Embryonic facial prominence (tissue), 1 donor: ENCODE measurements around the gene DAB2.

ENCODE experiments used
- DNase-seq: peaks from one replicate; pipeline ENCODE4 v3.0.0-alpha.2; 2016; ENCODE audit errors: extremely low spot score

The DAB2 gene

GRCh38 chr5:39424736-39425637 is at the start of gene DAB2:
TSS of gene DAB2 (minus strand) at chr5:39424980. CDS start at chr5:39394320, 30,660 bp downstream.
- peak; percentile 80 for DNase-seq

- no peak for DNase-seq
Measured at GRCh38 chr5:39473156-39473775, 48.5 kb upstream of the DAB2 start.

DNA sequence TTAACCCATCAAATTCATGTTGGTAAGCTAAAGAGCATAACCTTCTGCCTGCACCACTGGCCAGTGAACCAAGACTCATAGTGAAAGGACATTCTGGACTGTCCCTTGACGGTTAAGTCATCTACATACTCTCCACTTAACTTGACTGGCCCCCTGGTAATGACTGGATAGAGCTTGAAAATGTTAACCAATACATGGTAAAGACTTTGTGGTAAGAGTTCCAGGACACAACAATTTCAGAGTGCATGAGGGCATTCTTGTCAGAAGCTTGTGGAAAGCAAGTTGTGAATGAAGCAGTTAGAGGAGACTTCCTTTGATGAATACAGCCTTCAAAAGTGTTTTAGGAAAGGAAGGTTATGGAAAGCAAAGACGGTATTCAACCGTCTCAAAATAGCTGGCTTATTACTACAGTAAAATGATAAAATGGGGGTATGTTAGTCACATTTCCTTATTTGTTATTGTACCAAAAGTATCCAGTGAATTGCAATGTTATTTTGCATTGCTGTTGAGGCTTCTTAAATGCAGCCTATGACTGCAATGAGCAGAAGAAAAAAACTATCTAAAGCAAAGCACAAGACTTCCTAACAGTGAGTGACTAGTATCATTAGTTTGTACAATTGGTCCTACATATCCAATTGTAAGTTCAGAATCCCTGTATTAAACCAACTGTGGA is 47.2 kb upstream of the DAB2 start:
- DNase-seq = no peak

- no peak for DNase-seq
Measured at GRCh38 chr5:39470811-39471210, 46.0 kb upstream of the DAB2 start.

GRCh38 chr5:39469777-39470415 is 45.1 kb upstream of the DAB2 start:
- DNase-seq = no peak

DNA sequence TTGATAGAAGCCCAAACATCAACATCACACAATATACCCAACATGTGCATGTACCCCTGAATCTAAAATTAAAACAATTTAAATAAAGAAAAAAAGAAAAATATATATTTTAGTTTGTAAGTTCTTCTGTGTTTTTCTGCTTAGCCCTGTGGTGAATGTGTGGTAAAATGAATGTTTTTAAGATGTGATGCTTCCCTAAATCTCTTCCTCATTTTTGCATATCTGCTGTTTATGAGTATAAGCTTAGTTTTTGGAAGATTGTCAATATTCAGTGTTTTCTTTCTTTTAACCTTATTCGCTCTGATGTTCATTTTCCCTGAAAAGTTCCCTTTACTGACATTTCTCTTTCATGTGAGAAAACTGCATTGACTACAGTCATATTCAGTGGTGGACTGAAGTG is 44.4 kb upstream of the DAB2 start:
- DNase-seq = no peak

DNA sequence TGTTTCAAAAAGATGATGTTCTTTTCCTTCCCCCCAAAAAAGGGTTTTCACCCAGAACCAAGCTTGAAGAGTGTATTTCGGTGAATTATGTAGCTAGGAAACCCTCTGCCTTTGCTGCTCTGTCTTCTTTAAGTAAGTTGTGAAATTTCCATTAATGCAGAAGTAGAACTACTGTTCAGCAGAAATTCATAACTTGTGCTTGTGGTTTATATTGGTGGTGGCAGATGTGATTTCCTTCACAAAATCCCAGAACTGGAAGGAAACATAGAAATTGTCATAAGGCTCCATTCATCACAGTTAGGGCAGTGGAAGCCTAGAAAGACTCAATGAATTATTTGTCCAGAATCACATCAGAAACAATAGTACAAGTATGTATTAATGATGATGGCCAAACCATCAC is 42.1 kb upstream of the DAB2 start:
- no peak for DNase-seq

GRCh38 chr5:39465843-39466242 is 41.1 kb upstream of the DAB2 start:
- DNase-seq = no peak

DNA sequence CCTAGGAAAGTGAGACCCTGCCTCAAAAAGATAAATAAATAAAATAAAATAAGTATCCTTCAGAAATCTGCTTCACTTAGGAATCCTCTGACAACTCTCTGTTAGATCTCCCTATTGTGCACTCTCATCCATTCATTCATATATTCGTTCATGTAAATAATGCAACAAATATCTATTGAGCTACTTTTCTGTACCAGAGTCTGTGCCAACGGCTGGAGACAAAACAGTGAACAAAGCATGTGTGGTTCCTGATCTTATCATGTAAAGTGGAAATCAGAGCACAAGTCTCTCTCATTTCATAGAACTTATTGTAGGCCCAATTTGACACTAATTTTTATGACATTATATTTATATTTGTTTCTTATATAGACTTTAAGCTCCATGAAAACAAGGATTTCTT is 40.3 kb upstream of the DAB2 start:
- DNase-seq = no peak

GRCh38 chr5:39464088-39464487 is 39.3 kb upstream of the DAB2 start:
- DNase-seq = no peak

DNA sequence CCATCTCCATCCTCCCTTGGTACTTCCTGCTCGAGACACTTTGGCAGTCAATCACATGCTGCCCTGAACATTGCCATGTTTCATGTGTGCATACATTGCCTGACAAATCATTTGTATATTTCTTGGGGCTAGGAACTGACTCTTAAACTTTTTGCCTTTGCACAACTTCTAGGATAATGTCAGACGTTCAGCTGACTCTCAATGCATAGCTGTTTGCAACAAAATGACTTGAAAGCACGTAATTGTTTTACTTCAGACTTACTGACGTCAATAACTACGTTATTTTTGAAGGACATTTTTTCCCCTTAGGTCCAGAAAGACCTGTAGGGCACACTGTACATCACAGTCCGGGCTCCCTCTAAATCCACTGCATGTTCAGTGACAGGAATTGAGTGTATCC is 37.4 kb upstream of the DAB2 start:
- DNase-seq = no peak

DNA sequence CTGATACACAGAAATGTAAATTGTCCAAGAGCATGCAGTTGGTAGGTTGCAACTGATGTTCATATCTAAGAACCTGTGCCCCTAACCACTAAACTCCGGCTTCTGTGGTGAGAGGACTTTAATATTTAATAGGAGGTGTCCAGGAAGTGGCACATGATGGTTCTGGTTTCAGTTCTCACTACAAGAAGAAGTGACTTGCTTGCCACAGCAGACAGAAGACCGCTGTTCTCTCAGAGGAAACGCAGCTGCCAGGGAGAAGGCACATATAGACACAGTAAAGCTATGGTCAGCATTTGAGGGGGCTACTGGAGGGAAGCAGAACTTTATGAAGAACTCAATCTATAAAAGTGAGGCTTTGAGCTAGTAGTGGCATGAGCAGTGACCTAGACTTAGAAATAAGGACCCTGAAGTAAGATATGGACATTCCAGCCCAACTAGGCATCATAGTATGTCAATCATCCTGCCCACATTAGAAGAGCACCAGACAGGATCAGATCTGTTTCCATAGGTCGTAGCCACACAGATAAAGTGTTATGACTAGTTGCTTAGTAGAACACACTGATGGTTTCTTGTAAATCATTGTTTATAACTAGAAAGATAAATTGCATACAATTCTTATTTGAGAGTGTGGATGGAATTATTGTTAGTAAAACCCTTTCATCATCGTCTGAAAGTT is 36.4 kb upstream of the DAB2 start:
- DNase-seq = no peak

- no peak for DNase-seq
Measured at GRCh38 chr5:39459907-39460306, 35.1 kb upstream of the DAB2 start.

DNA sequence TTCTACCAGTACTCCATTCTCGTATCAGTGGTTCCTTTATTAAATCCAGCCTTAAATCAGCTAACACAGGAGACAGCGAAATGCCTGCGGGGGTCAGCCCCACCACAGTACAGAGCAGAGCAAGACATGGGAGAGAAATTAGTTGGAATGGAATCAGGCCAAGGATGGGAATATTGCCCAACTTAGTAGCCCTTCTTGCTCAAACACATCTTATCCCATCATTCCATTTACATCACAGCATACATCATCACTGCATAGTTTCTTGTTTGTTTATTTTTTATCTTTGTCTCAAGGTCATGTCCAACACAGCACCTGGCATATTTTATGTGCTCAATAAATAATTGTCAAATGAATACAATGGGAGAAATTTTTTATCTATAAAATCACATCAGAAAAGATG is 34.3 kb upstream of the DAB2 start:
- no peak for DNase-seq

DNA sequence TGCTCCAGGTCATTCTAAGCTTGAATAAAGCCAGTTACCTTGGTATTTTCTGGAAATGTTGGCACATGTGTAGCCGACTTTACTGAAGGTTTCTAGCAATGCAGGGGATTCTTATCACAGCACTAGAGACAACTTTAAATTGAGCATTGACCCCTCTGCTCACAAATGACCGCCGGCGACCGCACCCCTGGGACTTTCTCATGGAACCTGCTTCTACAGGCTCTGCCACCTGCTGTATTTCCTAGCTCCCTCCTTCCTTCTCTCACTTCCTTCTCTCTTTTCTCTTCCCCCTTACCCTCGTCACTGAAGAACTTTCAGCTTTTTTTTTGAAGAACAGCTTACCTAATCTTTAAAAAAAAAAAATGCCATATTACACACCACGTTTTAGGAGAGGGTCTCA is 30.9 kb upstream of the DAB2 start:
- no peak for DNase-seq

GRCh38 chr5:39453606-39454005 is 28.8 kb upstream of the DAB2 start:
- DNase-seq = no peak

GRCh38 chr5:39452846-39453245 is 28.1 kb upstream of the DAB2 start:
- DNase-seq = no peak

DNA sequence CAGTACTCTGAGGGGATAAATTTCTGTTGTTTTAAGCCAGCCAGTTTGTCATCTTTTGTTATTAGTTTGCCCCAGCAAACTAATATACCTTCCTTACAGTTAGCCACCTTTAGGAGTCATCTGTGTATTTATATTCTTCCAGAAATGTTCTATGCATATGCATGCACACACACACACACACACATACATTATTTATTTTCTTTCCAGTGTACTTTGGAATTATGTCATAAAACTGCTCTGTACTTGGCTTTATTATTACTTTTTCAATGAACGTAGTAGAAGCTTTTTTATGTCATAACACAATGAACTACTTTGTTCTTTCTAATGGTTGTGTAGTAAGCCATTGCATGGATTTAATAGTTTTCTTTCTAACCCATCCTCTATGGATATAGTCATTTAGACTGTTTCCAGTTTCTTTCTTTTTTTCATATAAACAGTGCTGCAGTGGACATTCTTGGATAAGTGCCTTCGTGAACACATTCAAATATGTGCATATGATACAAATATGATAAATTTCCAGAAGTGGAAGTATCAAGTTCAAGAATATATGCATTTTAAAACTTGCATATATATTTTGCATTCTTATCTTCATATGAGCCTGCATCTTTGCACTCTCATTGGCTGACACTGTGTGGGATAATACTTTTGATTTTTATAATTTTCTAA is 26.6 kb upstream of the DAB2 start:
- no peak for DNase-seq

- no peak for DNase-seq
Measured at GRCh38 chr5:39450487-39450886, 25.7 kb upstream of the DAB2 start.

DNA sequence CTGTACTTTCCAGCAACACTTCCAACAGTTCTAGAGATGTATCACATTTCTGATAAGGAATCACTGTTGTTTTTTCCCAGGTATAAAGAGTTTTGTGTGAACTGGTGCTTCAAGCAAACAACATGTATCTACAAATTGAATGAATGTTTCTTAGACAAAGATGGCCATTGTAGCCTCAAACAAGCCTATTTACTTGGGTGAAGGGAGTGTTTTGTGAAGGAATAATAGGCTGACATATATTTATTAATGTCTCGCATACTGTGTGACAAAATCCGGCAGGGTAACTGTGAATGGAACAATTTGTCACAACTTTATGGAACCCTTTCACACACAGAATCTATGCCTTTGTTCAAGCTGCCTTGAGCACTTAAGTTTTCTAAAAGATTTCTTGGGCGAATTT is 24.8 kb upstream of the DAB2 start:
- no peak for DNase-seq

GRCh38 chr5:39448506-39449128 is 23.8 kb upstream of the DAB2 start:
- no peak for DNase-seq
